HL-60 (cell line): ENCODE results near the gene POLR2M.

Experiments used
- CTCF ChIP-seq: IDR thresholded peaks from one replicate; pipeline ENCODE4 v1.5.1; 2011; ENCODE audit warnings: low read length, control low read depth, inconsistent platforms; ENCODE audit not compliant: insufficient read depth
- GABPA ChIP-seq: IDR thresholded peaks from 2 replicates; pipeline ENCODE4 v1.6.1; 2012; ENCODE audit warnings: low read depth
- POLR2AphosphoS5 ChIP-seq: IDR thresholded peaks from 2 replicates; pipeline ENCODE4 v1.6.1; 2012; ENCODE audit warnings: low read depth
- REST ChIP-seq: IDR thresholded peaks from 2 replicates; pipeline ENCODE4 v1.6.1; 2012; ENCODE audit warnings: low read depth; ENCODE audit not compliant: insufficient replicate concordance
- SPI1 ChIP-seq: IDR thresholded peaks from 2 replicates; pipeline ENCODE4 v1.6.1; 2012; ENCODE audit warnings: low read depth, mild to moderate bottlenecking, borderline replicate concordance

- TF ChIP-seq CTCF (no peak), SPI1 (no peak), REST (no peak), GABPA (no peak), POLR2AphosphoS5 (no peak)
Observed at GRCh38 chr15:57676585-57676984, 29.9 kb upstream of the POLR2M start.
